CD14-positive monocyte (primary cell): ENCODE measurements around the gene STON1. TPM values are rescaled to one million over a fixed set of nuclear protein-coding genes. Genes with fewer than 3 reads are reported as not detected.

Experiments
- DNase-seq, 3 donors: peaks; one replicate each; pipeline ENCODE4 v3.0.0-alpha.2; 2011 to 2022
- H2AFZ ChIP-seq: 2 replicates; pipeline ENCODE4 v1.6.0; 2012; ENCODE audit warnings: mild to moderate bottlenecking, low read depth, low read length, inconsistent platforms; ENCODE audit not compliant: insufficient read depth, poor library complexity, severe bottlenecking
- H3K27ac ChIP-seq, 2 donors: 1 replicate in 1 of 2; 2 replicates in 1 of 2; pipeline ENCODE4 v1.5.1; 2012 to 2013; ENCODE audit warnings: low read length in 2 of 2, control low read depth in 1 of 2, inconsistent platforms in 1 of 2, low read depth in 1 of 2, mild to moderate bottlenecking in 1 of 2
- H3K27me3 ChIP-seq, 2 donors: one replicate each; pipeline versions ENCODE4 v1.6.0 to v1.6.1; 2011 to 2013; ENCODE audit warnings: low read length in 2 of 2; ENCODE audit not compliant: control insufficient read depth in 2 of 2, insufficient read depth in 2 of 2
- H3K36me3 ChIP-seq, 2 donors: replicated peaks in 1 of 2; 1 replicate in 1 of 2; 2 replicates in 1 of 2; pipeline versions ENCODE4 v1.5.1 to v1.6.1; 2012 to 2013; ENCODE audit warnings: low read length in 2 of 2, control low read depth in 1 of 2, inconsistent platforms in 1 of 2, mild to moderate bottlenecking in 1 of 2; ENCODE audit not compliant: insufficient read depth in 2 of 2, control insufficient read depth in 1 of 2
- H3K4me1 ChIP-seq, 2 donors: 1 replicate in 1 of 2; 2 replicates in 1 of 2; pipeline versions ENCODE4 v1.5.1 to v1.6.1; 2012 to 2013; ENCODE audit warnings: low read length in 2 of 2, control low read depth in 1 of 2, inconsistent platforms in 1 of 2, mild to moderate bottlenecking in 1 of 2, moderate library complexity in 1 of 2; ENCODE audit not compliant: insufficient read depth in 2 of 2, control insufficient read depth in 1 of 2
- H3K4me2 ChIP-seq: replicated peaks from 2 replicates; pipeline ENCODE3; 2012; ENCODE audit warnings: low read length, moderate library complexity, mild to moderate bottlenecking; ENCODE audit not compliant: poor library complexity, severe bottlenecking; ENCODE audit errors: extremely low read depth
- H3K4me3 ChIP-seq, 3 experiments: fragments of 200-600 bp in 1 of 3; sonication (generic) in 1 of 3; replicated peaks in 1 of 3; 1 replicate in 2 of 3; 2 replicates in 1 of 3; pipeline ENCODE4 v1.5.1; 2011 to 2013; ENCODE audit warnings: low read length in 3 of 3, mild to moderate bottlenecking in 3 of 3, control low read depth in 2 of 3, low read depth in 2 of 3, inconsistent platforms in 1 of 3, moderate library complexity in 1 of 3
- H3K79me2 ChIP-seq: 2 replicates; pipeline ENCODE4 v1.6.0; 2012; ENCODE audit warnings: mild to moderate bottlenecking, control low read depth, inconsistent platforms, low read length, moderate library complexity; ENCODE audit not compliant: insufficient read depth
- H3K9ac ChIP-seq: 2 replicates; pipeline ENCODE4 v1.6.0; 2017; ENCODE audit warnings: low read length, mild to moderate bottlenecking; ENCODE audit not compliant: insufficient read depth, poor library complexity, severe bottlenecking
- H3K9me3 ChIP-seq, 2 donors: replicated peaks in 1 of 2; 1 replicate in 1 of 2; 2 replicates in 1 of 2; pipeline versions ENCODE4 v1.5.1 to v1.6.1; 2012 to 2013; ENCODE audit warnings: low read length in 2 of 2, control low read depth in 1 of 2; ENCODE audit not compliant: control insufficient read depth in 1 of 2, insufficient read depth in 1 of 2
- H4K20me1 ChIP-seq: 2 replicates; pipeline ENCODE4 v1.6.0; 2012; ENCODE audit warnings: mild to moderate bottlenecking, low read length, control low read depth, moderate library complexity; ENCODE audit not compliant: insufficient read depth
- H3K27ac Mint-ChIP-seq, 7 donors: one replicate each; pipeline ENCODE4 v1.8.0; 2020; ENCODE audit warnings: mild to moderate bottlenecking in 7 of 7, mixed read lengths in 7 of 7, moderate library complexity in 6 of 7, inconsistent platforms in 2 of 7
- H3K27me3 Mint-ChIP-seq, 3 donors: one replicate each; pipeline ENCODE4 v1.8.0; 2021 to 2022; ENCODE audit warnings: low read depth in 3 of 3, mild to moderate bottlenecking in 3 of 3, mixed read lengths in 3 of 3, moderate library complexity in 3 of 3, inconsistent platforms in 1 of 3
- H3K36me3 Mint-ChIP-seq, 2 donors: one replicate each; pipeline ENCODE4 v1.8.0; 2020; ENCODE audit warnings: mixed read lengths in 2 of 2, inconsistent platforms in 1 of 2, mild to moderate bottlenecking in 1 of 2
- H3K4me1 Mint-ChIP-seq: one replicate; pipeline ENCODE4 v1.8.0; 2020; ENCODE audit warnings: mild to moderate bottlenecking, mixed read lengths
- H3K4me3 Mint-ChIP-seq, 2 donors: one replicate each; pipeline ENCODE4 v1.8.0; 2020; ENCODE audit warnings: mild to moderate bottlenecking in 2 of 2, mixed read lengths in 2 of 2, moderate library complexity in 1 of 2
- H3K9me3 Mint-ChIP-seq, 7 donors: one replicate each; pipeline ENCODE4 v1.8.0; 2020 to 2022; ENCODE audit warnings: mixed read lengths in 7 of 7, mild to moderate bottlenecking in 6 of 7, moderate library complexity in 6 of 7, inconsistent platforms in 2 of 7
- CTCF ChIP-seq: fragments of 200-600 bp; IDR thresholded peaks from one replicate; pipeline ENCODE4 v1.8.0; 2022; ENCODE audit warnings: antibody characterized with exemption, mild to moderate bottlenecking
- WGBS: methylation state at CpG from one replicate; pipeline ENCODE4 v1.1.5; 2013; ENCODE audit warnings: missing lambda C conversion rate; ENCODE audit not compliant: insufficient coverage; 5-methylcytosine and 5-hydroxymethylcytosine counted together
- intact Hi-C, 2 donors: fragments of 100-400 bp; cut with micrococcal nuclease; formaldehyde crosslinking; loops; one replicate each; pipeline versions ENCODE4 v1.15.0 to v1.15.1; 2023
- polyA plus RNA-seq, 3 donors: library from polyadenylated mRNA; depleted of rRNA in 1 of 3; unstranded in 2 of 3; stranded (reverse) in 1 of 3; fragments of 300-500 nt in 2 of 3; fragments of >200 nt in 1 of 3; fragmentation: Illumina TruSeq in 2 of 3; gene quantifications; 1 replicate in 2 of 3; 2 replicates in 1 of 3; pipeline ENCODE4 v1.2.3, GENCODE V29; 2012 to 2021

STON1 gene
- polyA plus RNA-seq, 3 donors: 0.12 to 0.33 TPM; not detected in 1

DNA sequence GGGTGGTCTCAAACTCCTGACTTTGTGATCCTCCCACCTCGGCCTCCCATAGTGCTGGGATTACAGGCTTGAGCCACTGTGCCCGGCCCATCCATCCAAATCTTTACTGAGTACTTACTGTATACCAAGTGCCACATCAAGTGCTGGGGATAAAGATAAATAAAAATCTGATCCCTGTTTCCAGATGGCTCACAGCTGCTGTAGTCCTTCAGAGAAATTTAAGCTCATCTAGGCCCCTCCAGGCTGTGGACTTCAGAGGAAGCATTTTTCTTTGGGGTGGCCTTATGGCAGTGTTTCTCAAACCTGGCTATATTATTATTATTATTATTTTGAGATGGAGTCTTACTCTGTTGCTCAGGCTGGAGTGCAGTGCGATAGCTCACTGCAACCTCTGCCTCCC lies 54.0 kb downstream of the STON1 start:
- no peak for TF ChIP-seq CTCF

GRCh38 chr2:48584551-48584950 lies 54.6 kb downstream of the STON1 start:
- H3K27me3 Mint-ChIP-seq: peaks cover 0 to 1% (median 0%) of the 10 kb centered on the region in 3 donors
- H3K4me3 Mint-ChIP-seq: no peak overlapping the region
- Histone ChIP-seq H3K27me3 (no peaks in the 10 kb centered on the region), H3K79me2 (no peaks in the 10 kb centered on the region), H3K4me3 (no peak overlapping the region), H3K36me3 (no peaks in the 10 kb centered on the region), H3K4me1 (no peaks in the 10 kb centered on the region), H2AFZ (no peak overlapping the region), H3K9me3 (no peaks in the 10 kb centered on the region), H3K4me2 (no peak overlapping the region), H3K9ac (no peak overlapping the region), H4K20me1 (no peaks in the 10 kb centered on the region), H3K27ac (no peak overlapping the region)
- no peak for TF ChIP-seq CTCF
- H3K9me3 Mint-ChIP-seq: peaks cover 0 to 1% (median 0%) of the 10 kb centered on the region in 7 donors
- no peaks in the 10 kb centered on the region for H3K36me3 Mint-ChIP-seq
- WGBS: 100% methylated on average over 1 of the region's 4 CpGs
- DNase-seq: no peak
- H3K27ac Mint-ChIP-seq: no peak overlapping the region
- intact Hi-C loops: no loop called here
- H3K4me1 Mint-ChIP-seq: peaks cover 7% of the 10 kb centered on the region

More for the DNA sequence above, 54.0 kb downstream of the STON1 start:
- no peaks in the 10 kb centered on the region for H3K4me1 ChIP-seq
- Mint-ChIP-seq H3K36me3 (no peaks in the 10 kb centered on the region), H3K4me3 (no peak overlapping the region), H3K9me3 (peaks cover 0 to 1% (median 0%) of the 10 kb centered on the region in 7 donors), H3K27ac (no peak overlapping the region), H3K27me3 (peaks cover 0 to 1% (median 0%) of the 10 kb centered on the region in 3 donors), H3K4me1 (peaks cover 5% of the 10 kb centered on the region)
- no peak overlapping the region for H3K4me3 ChIP-seq
- no peaks in the 10 kb centered on the region for H3K79me2 ChIP-seq
- 90% methylated on average over 2 of the region's 3 CpGs for WGBS
- H4K20me1 ChIP-seq: no peaks in the 10 kb centered on the region
- no peak overlapping the region for H3K27ac ChIP-seq
- intact Hi-C loops: no loop called here
- no peak overlapping the region for H3K9ac ChIP-seq
- no peaks in the 10 kb centered on the region for H3K9me3 ChIP-seq
- no peak overlapping the region for H3K4me2 ChIP-seq
- H3K27me3 ChIP-seq: no peaks in the 10 kb centered on the region
- no peaks in the 10 kb centered on the region for H3K36me3 ChIP-seq
- no peak for DNase-seq
- no peak overlapping the region for H2AFZ ChIP-seq
